ENCODE measurements around the gene FGD4.

FGD4 gene

DNA sequence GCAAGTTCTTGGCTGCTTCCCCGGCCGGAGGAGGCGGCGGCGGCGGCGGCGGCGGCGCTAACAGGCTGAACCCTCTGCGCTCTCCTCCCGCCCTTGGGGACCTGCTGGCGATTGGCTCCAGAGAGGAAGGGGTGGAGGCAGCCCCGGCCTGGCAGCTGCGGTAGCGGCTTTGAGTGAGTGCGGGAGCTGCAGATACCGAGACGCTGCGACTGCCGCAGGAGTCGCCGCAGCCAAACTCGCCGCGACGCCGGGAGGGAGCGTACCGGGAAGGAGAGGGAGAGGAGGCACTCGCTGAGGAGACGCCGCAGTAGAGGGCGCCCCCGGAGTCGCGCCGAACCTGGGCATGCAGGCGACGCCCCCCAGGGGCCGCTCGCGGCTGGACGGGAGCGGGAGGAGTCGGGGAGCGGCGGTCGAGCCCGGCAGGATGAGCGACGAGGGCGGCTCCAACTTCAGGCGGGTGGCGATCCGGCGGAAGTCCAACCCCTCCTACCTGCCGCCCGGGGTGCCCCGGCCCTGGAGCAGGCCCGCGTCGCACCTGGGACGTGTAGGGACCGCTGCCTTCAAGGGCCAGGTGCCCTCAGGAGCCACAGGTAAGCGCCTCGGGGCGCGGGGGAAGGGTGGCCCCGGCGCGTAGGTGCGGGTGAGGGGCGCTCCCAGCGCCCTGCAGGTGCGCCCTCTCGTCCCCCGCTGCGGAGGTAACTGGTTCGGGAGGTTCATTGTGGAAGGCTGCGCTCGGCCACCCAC lies at the start of gene FGD4:
Gene FGD4, plus strand, starts transcription at position 189 of the 744 bp plus-strand sequence.
- H3K4me2 ChIP-seq (ENCODE audit: insufficient read depth, low read length) = peak within 1 kb of the TSS; percentile 83
- H3K4me1 ChIP-seq (ENCODE audit: insufficient read depth, low read length) = peaks cover 14% of the 10 kb centered on the region
- peak; percentile 92 for ATAC-seq (ENCODE audit: insufficient read depth, low read depth)

DNA sequence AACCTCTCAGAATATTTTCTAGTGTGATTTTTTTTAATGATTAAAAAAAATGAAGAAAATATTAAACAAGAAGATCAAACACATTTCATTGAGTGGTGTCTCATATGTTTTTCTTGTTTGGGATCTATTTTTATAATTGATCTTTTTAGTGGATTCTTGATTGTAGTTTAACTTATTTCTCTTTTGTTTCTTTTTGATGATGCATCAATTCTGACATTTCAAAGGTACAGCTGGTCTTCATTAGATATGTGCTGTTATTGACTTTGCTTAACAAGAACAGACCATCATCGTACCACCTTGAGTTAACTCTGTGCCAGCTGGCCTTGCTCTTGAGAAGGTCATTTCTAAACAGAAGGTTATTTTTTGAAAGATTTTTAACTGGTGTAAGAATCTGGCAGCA lies 45.8 kb upstream of the FGD4 start:
- H4K20me1 ChIP-seq (ENCODE audit: insufficient read depth, low read length) = no peaks in the 10 kb centered on the region
- no peaks in the 10 kb centered on the region for H3K79me2 ChIP-seq (ENCODE audit: insufficient read depth, low read length)
- no peak overlapping the region for H3K27ac ChIP-seq (ENCODE audit: low read length)
- H3K4me2 ChIP-seq (ENCODE audit: insufficient read depth, low read length) = no peak overlapping the region
- no peak overlapping the region for H3K4me3 ChIP-seq (ENCODE audit: low read depth in 1 of 2, low read length in 2 of 2)
- TF ChIP-seq EZH2 (IDR thresholded peaks at IDR 0.05; ENCODE audit: borderline replicate concordance, low read depth, low read length, severe bottlenecking) = no peak
- TF ChIP-seq, protein P1, sequence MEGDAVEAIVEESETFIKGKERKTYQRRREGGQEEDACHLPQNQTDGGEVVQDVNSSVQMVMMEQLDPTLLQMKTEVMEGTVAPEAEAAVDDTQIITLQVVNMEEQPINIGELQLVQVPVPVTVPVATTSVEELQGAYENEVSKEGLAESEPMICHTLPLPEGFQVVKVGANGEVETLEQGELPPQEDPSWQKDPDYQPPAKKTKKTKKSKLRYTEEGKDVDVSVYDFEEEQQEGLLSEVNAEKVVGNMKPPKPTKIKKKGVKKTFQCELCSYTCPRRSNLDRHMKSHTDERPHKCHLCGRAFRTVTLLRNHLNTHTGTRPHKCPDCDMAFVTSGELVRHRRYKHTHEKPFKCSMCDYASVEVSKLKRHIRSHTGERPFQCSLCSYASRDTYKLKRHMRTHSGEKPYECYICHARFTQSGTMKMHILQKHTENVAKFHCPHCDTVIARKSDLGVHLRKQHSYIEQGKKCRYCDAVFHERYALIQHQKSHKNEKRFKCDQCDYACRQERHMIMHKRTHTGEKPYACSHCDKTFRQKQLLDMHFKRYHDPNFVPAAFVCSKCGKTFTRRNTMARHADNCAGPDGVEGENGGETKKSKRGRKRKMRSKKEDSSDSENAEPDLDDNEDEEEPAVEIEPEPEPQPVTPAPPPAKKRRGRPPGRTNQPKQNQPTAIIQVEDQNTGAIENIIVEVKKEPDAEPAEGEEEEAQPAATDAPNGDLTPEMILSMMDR (IDR thresholded peaks at IDR 0.05; ENCODE audit: borderline replicate concordance, extremely low read depth, low read length, poor library complexity, severe bottlenecking) = no peak
- DNase-seq (no peak), ATAC-seq (ENCODE audit: insufficient read depth, low read depth) (no peak)
- no peaks in the 10 kb centered on the region for H3K27me3 ChIP-seq (ENCODE audit: insufficient read depth, low read length, poor library complexity)
- H3K9ac ChIP-seq (ENCODE audit: low read depth, low read length) = no peak overlapping the region
- no peaks in the 10 kb centered on the region for H3K9me3 ChIP-seq (ENCODE audit: insufficient read depth, low read length, severe bottlenecking)
- H3K36me3 ChIP-seq (ENCODE audit: insufficient read depth, low read length) = peaks cover 11% of the 10 kb centered on the region; the same call in 1 of the 2 replicates
- H2AFZ ChIP-seq (ENCODE audit: low read depth, low read length) = no peak overlapping the region
- H3K4me1 ChIP-seq (ENCODE audit: insufficient read depth, low read length) = no peaks in the 10 kb centered on the region

More for the DNA sequence above, at the start of gene FGD4:
- peak within 1 kb of the TSS in 1 of 2 experiments; percentile 60; a peak in 2 of 4 replicates for H3K4me3 ChIP-seq (ENCODE audit: low read depth in 1 of 2, low read length in 2 of 2)
- H3K9ac ChIP-seq (ENCODE audit: low read depth, low read length) = peak within 1 kb of the TSS; percentile 41
- no peaks in the 10 kb centered on the region for H3K9me3 ChIP-seq (ENCODE audit: insufficient read depth, low read length, severe bottlenecking)
- TF ChIP-seq, protein P1 (IDR thresholded peaks at IDR 0.05; ENCODE audit: borderline replicate concordance, extremely low read depth, low read length, poor library complexity, severe bottlenecking) = peak; percentile 58
- no peak for TF ChIP-seq EZH2 (IDR thresholded peaks at IDR 0.05; ENCODE audit: borderline replicate concordance, low read depth, low read length, severe bottlenecking)
- peaks cover 21% of the 10 kb centered on the region for H3K27me3 ChIP-seq (ENCODE audit: insufficient read depth, low read length, poor library complexity)
- peak within 1 kb of the TSS; percentile 76 for H2AFZ ChIP-seq (ENCODE audit: low read depth, low read length)
- DNase-seq = peak; percentile 63
- H4K20me1 ChIP-seq (ENCODE audit: insufficient read depth, low read length) = no peaks in the 10 kb centered on the region
- no peaks in the 10 kb centered on the region for H3K36me3 ChIP-seq (ENCODE audit: insufficient read depth, low read length)
- H3K27ac ChIP-seq (ENCODE audit: low read length) = no peak within 1 kb of the TSS
- H3K79me2 ChIP-seq (ENCODE audit: insufficient read depth, low read length) = no peaks in the 10 kb centered on the region

GRCh38 chr12:32357601-32358249 lies 41.6 kb upstream of the FGD4 start:
- DNase-seq (no peak), ATAC-seq (ENCODE audit: insufficient read depth, low read depth) (no peak)
- H3K79me2 ChIP-seq (ENCODE audit: insufficient read depth, low read length) = no peaks in the 10 kb centered on the region
- no peaks in the 10 kb centered on the region for H3K9me3 ChIP-seq (ENCODE audit: insufficient read depth, low read length, severe bottlenecking)
- no peaks in the 10 kb centered on the region for H3K27me3 ChIP-seq (ENCODE audit: insufficient read depth, low read length, poor library complexity)
- no peak overlapping the region for H3K9ac ChIP-seq (ENCODE audit: low read depth, low read length)
- no peak overlapping the region for H3K4me3 ChIP-seq (ENCODE audit: low read depth in 1 of 2, low read length in 2 of 2)
- H4K20me1 ChIP-seq (ENCODE audit: insufficient read depth, low read length) = no peaks in the 10 kb centered on the region
- H2AFZ ChIP-seq (ENCODE audit: low read depth, low read length) = no peak overlapping the region
- 0 out of 2 replicates have a peak, but pooled peaks cover 3% of the 10 kb centered on the region for H3K36me3 ChIP-seq (ENCODE audit: insufficient read depth, low read length)
- H3K27ac ChIP-seq (ENCODE audit: low read length) = no peak overlapping the region
- H3K4me1 ChIP-seq (ENCODE audit: insufficient read depth, low read length) = no peaks in the 10 kb centered on the region
- TF ChIP-seq, protein P1 (IDR thresholded peaks at IDR 0.05; ENCODE audit: borderline replicate concordance, extremely low read depth, low read length, poor library complexity, severe bottlenecking) = no peak
- TF ChIP-seq EZH2 (IDR thresholded peaks at IDR 0.05; ENCODE audit: borderline replicate concordance, low read depth, low read length, severe bottlenecking) = no peak
- no peak overlapping the region for H3K4me2 ChIP-seq (ENCODE audit: insufficient read depth, low read length)
